T-helper 17 cell (primary cell): ENCODE data around the gene OBP2A. TPM values are rescaled to one million over a fixed set of nuclear protein-coding genes. Genes with fewer than 3 reads are reported as not detected.
A peak's percentile ranks its signal among the peaks of the same experiment; 100 is the strongest.
"Not testable (repeated sequence)": the region's sequence is repeated elsewhere in the genome, so short reads cannot be mapped to it uniquely, and the experiment has no call there.

Experiments used
- ATAC-seq: fragments of 150-1000 bp; cut with Tn5 transposase; 2 replicates; pipeline ENCODE4 v1.10.0; 2021; ENCODE audit warnings: mild to moderate bottlenecking, moderate library complexity
- DNase-seq, 3 donors: peaks; one replicate each; pipeline versions ENCODE4 v3.0.0 to v3.0.0-alpha.2; 2020 to 2021
- H3K9me3 ChIP-seq: one replicate; pipeline ENCODE4 v1.7.0; 2013; ENCODE audit warnings: low read length, mild to moderate bottlenecking; ENCODE audit not compliant: control insufficient read depth, poor library complexity, severe bottlenecking
- H3K27ac Mint-ChIP-seq: one replicate; pipeline ENCODE4 v1.8.0; 2022; ENCODE audit warnings: mild to moderate bottlenecking, moderate library complexity, mixed read lengths
- H3K27me3 Mint-ChIP-seq: one replicate; pipeline ENCODE4 v1.8.0; 2022; ENCODE audit warnings: mixed read lengths
- H3K36me3 Mint-ChIP-seq: one replicate; pipeline ENCODE4 v1.8.0; 2022; ENCODE audit warnings: low read depth, mixed read lengths
- H3K4me1 Mint-ChIP-seq: one replicate; pipeline ENCODE4 v1.8.0; 2022; ENCODE audit warnings: mild to moderate bottlenecking, mixed read lengths
- H3K4me3 Mint-ChIP-seq: one replicate; pipeline ENCODE4 v1.8.0; 2022; ENCODE audit warnings: mild to moderate bottlenecking, moderate library complexity, mixed read lengths
- total RNA-seq, 4 donors: library from RNA in 2 of 4; stranded (reverse) in 2 of 4; gene quantifications; one replicate each; pipeline ENCODE4 v1.2.3 and lab custom pipeline; 2022 to 2026

Gene OBP2A
- total RNA-seq, 2 donors from 2014 or later = not detected

GRCh38 chr9:135505406-135506187, 40.3 kb upstream of the OBP2A start:
- no peaks in the 10 kb centered on the region for H3K9me3 ChIP-seq
- peaks cover 2% of the 10 kb centered on the region for H3K36me3 Mint-ChIP-seq
- H3K4me3 Mint-ChIP-seq = peak overlapping the region; percentile 19
- no peaks in the 10 kb centered on the region for H3K27me3 Mint-ChIP-seq
- ATAC-seq (no peak), DNase-seq (no peak)
- H3K4me1 Mint-ChIP-seq = peaks cover 9% of the 10 kb centered on the region
- H3K27ac Mint-ChIP-seq = no peak overlapping the region

- ATAC-seq = no peak
- no peak overlapping the region for H3K27ac Mint-ChIP-seq
These were observed 39.4 kb upstream of the OBP2A start for GRCh38 chr9:135506327-135507103.

GRCh38 chr9:135507104-135508035, 38.6 kb upstream of the OBP2A start:
- no peaks in the 10 kb centered on the region for H3K9me3 ChIP-seq
- ATAC-seq (no peak), DNase-seq (no peak)
- Mint-ChIP-seq H3K27ac (no peak overlapping the region), H3K27me3 (no peaks in the 10 kb centered on the region), H3K4me3 (no peak overlapping the region), H3K36me3 (peaks cover 2% of the 10 kb centered on the region), H3K4me1 (peaks cover 7% of the 10 kb centered on the region)

More at GRCh38 chr9:135506327-135507103, 39.4 kb upstream of the OBP2A start:
- H3K27me3 Mint-ChIP-seq = no peaks in the 10 kb centered on the region
- H3K4me3 Mint-ChIP-seq = no peak overlapping the region
- DNase-seq = no peak
- peaks cover 9% of the 10 kb centered on the region for H3K4me1 Mint-ChIP-seq
- H3K36me3 Mint-ChIP-seq = peaks cover 2% of the 10 kb centered on the region
- no peaks in the 10 kb centered on the region for H3K9me3 ChIP-seq

GRCh38 chr9:135508211-135508820, 37.6 kb upstream of the OBP2A start:
- Mint-ChIP-seq H3K27ac (no peak overlapping the region), H3K27me3 (no peaks in the 10 kb centered on the region), H3K4me3 (no peak overlapping the region), H3K36me3 (peaks cover 2% of the 10 kb centered on the region), H3K4me1 (peaks cover 4% of the 10 kb centered on the region)
- no peaks in the 10 kb centered on the region for H3K9me3 ChIP-seq
- DNase-seq = no peak
- ATAC-seq = no peak

GRCh38 chr9:135509458-135509857, 36.5 kb upstream of the OBP2A start:
- Mint-ChIP-seq H3K27ac (no peak overlapping the region), H3K4me1 (peaks cover 4% of the 10 kb centered on the region), H3K4me3 (no peak overlapping the region), H3K27me3 (no peaks in the 10 kb centered on the region), H3K36me3 (peaks cover 2% of the 10 kb centered on the region)
- DNase-seq = no peak
- ATAC-seq = no peak
- no peaks in the 10 kb centered on the region for H3K9me3 ChIP-seq

- peak overlapping the region; percentile 30 for H3K27ac Mint-ChIP-seq
- no peak for ATAC-seq
- H3K4me1 Mint-ChIP-seq = no peaks in the 10 kb centered on the region
- DNase-seq = no peak
- peaks cover 1% of the 10 kb centered on the region for H3K27me3 Mint-ChIP-seq
- H3K9me3 ChIP-seq = no peaks in the 10 kb centered on the region
- H3K4me3 Mint-ChIP-seq = no peak overlapping the region
- peaks cover under 1% of the 10 kb centered on the region for H3K36me3 Mint-ChIP-seq
These were observed 33.7 kb upstream of the OBP2A start for GRCh38 chr9:135512241-135512603.

- Mint-ChIP-seq H3K4me1 (no peaks in the 10 kb centered on the region), H3K27ac (peak overlapping the region; percentile 30), H3K27me3 (peaks cover 7% of the 10 kb centered on the region), H3K4me3 (no peak overlapping the region), H3K36me3 (no peaks in the 10 kb centered on the region)
- DNase-seq (no peak), ATAC-seq (no peak)
- H3K9me3 ChIP-seq = no peaks in the 10 kb centered on the region
These were observed 33.0 kb upstream of the OBP2A start for GRCh38 chr9:135512904-135513303.

GRCh38 chr9:135513351-135513846, 32.5 kb upstream of the OBP2A start:
- peaks cover 3% of the 10 kb centered on the region for H3K4me1 Mint-ChIP-seq
- H3K9me3 ChIP-seq = no peaks in the 10 kb centered on the region
- H3K4me3 Mint-ChIP-seq = no peak overlapping the region
- H3K36me3 Mint-ChIP-seq = no peaks in the 10 kb centered on the region
- peaks cover 11% of the 10 kb centered on the region for H3K27me3 Mint-ChIP-seq
- H3K27ac Mint-ChIP-seq = no peak overlapping the region
- ATAC-seq (no peak), DNase-seq (no peak)

- peaks cover 14% of the 10 kb centered on the region for H3K27me3 Mint-ChIP-seq
- not testable (repeated sequence) for DNase-seq, H3K27ac Mint-ChIP-seq, ATAC-seq, H3K4me1 Mint-ChIP-seq, H3K4me3 Mint-ChIP-seq, H3K9me3 ChIP-seq, H3K36me3 Mint-ChIP-seq
These were observed 32.0 kb upstream of the OBP2A start for GRCh38 chr9:135513906-135514305.

GRCh38 chr9:135514342-135515082, 31.4 kb upstream of the OBP2A start:
- Mint-ChIP-seq H3K27me3 (peaks cover 18% of the 10 kb centered on the region), H3K27ac (no peak overlapping the region), H3K4me3 (no peak overlapping the region), H3K4me1 (peaks cover 7% of the 10 kb centered on the region), H3K36me3 (no peaks in the 10 kb centered on the region)
- ATAC-seq (no peak), DNase-seq (no peak)
- no peaks in the 10 kb centered on the region for H3K9me3 ChIP-seq

GRCh38 chr9:135515083-135515951, 30.6 kb upstream of the OBP2A start:
- Mint-ChIP-seq H3K36me3 (no peaks in the 10 kb centered on the region), H3K27ac (no peak overlapping the region), H3K4me1 (peaks cover 7% of the 10 kb centered on the region), H3K4me3 (no peak overlapping the region), H3K27me3 (peaks cover 23% of the 10 kb centered on the region)
- ATAC-seq = no peak
- no peaks in the 10 kb centered on the region for H3K9me3 ChIP-seq
- no peak for DNase-seq
